HuH-7 (cell line): ENCODE results near the gene EPS8.

Experiments
- DNase-seq: peaks from one replicate; pipeline ENCODE4 v3.0.0; 2011; ENCODE audit warnings: low spot score

EPS8 gene

GRCh38 chr12:15689751-15690191, 99.4 kb downstream of the EPS8 start:
- DNase-seq = no peak

DNA sequence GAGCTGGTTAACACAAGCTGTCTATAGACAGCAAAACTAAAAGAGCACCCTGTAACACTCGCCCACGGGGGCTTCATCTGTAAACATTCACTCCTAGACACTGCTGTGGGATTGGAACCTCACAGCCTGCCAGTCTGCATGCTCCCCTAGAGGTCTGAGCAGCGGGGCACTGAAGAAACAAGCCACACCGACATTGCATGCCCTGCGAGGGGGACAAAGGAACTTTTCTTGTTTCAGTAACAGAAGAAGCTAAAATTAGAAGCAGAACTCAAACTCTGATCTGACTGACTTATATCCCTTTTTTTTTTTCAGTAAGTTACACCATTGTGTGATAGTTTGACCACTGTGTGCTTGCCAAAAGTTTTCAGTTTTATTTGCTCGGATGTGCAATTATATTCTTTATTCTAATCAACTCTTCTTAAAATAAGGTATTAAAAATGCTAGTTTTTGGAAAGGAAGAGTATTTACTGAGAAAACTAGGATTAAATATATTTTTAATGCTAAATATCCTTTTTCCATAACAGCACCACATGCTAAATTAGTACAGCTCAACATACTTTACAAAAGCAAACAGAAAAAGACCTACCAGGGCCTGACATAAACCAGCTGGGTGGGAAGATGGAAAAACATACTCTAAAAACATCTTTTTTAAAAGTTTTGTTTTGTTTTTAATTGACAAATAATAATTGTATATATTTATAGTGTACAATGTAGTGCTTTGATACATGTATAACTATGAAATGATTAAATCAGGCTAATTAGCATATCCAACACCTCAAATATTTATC, 100.2 kb downstream of the EPS8 start:
- DNase-seq = no peak

DNA sequence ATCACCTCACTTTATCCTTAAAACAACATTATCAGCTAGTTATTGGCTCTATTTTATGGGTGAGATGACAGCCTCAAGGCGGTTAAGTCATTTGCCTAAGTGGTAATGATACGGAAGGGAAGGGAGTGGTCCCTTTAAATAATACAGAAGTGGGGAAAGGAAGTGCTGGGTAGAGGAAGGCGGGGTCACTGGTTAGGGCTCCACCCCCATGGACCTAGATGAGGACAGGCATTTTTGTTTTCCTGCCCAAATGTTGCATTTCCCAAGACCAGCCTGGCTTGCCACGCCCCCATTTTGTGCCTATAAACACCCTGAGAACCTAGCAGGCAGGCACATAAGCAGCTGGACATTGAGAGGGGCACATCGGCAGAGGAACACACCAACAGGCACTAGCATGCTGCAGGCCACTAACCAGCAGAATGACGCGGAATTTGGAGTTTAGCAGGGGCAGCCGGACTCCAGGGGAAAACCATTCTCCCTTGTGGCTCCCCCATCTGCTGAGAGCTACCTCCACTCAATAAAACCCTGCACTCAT, 100.9 kb downstream of the EPS8 start:
- DNase-seq = no peak

DNA sequence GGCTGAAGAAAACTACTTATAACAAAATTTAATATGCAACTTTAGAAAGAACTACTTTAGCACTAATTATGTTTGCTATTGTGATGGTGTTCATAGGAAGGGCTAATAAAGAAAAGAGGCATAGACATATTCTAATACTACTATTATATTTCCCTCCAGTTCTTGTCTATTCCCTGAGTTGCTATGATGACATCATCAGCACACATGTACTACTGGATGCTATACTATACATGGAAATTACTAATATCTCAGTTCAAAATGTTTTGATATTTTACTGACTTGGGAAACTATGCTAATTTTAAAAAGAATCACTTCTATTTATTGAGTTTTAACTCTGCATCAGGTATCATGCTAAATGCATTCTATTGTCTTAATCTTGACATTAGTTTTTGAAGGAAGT, 101.6 kb downstream of the EPS8 start:
- no peak for DNase-seq

- no peak for DNase-seq
Measured at GRCh38 chr12:15684896-15685658, 104.1 kb downstream of the EPS8 start.

DNA sequence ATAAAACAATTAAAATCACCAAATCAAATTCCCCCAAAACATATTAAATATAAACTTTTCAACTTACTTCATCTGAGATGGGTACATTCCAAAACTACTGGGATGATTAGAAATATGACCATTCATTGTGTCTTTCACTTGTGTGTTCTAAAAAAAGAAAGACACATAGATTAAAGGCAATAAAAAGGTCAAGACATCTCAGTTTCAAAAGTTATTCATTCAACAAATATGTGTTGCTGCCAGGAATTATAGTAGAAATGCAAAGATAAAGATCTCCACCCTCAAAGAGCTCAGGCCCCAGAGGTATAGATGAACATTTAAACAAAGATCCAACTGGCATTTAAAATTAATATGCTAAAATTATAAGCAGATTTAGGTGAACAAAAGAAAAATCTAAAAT, 106.4 kb downstream of the EPS8 start:
- DNase-seq = no peak

- DNase-seq = no peak
Measured at GRCh38 chr12:15679151-15679550, 110.0 kb downstream of the EPS8 start.

DNA sequence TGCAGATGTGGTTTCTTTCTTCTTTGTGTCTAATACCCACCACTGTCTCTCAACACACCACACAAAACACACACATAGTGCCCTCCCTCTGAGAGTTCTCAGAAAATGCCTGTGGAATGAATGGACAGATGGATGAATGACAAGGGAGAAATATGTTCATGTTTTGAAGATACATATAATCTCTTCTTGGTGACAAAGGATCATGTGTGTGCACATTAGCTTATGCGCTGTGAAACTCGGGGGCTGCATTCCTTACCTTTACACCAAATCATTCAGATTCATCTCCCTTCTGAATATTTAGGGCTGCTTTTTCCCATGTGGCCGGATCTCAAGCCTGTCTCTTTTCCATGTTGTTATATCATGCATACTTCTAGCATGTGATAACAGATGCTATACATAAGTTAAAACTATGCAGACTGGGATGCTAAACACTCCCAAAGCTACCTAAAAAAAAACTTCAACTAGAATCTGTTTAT, 111.4 kb downstream of the EPS8 start:
- DNase-seq = no peak

GRCh38 chr12:15677228-15677627, 112.0 kb downstream of the EPS8 start:
- DNase-seq = no peak

GRCh38 chr12:15672671-15673270, 116.4 kb downstream of the EPS8 start:
- DNase-seq = no peak

GRCh38 chr12:15670756-15671155, 118.4 kb downstream of the EPS8 start:
- no peak for DNase-seq

- no peak for DNase-seq
Measured at GRCh38 chr12:15669256-15669948, 119.8 kb downstream of the EPS8 start.

DNA sequence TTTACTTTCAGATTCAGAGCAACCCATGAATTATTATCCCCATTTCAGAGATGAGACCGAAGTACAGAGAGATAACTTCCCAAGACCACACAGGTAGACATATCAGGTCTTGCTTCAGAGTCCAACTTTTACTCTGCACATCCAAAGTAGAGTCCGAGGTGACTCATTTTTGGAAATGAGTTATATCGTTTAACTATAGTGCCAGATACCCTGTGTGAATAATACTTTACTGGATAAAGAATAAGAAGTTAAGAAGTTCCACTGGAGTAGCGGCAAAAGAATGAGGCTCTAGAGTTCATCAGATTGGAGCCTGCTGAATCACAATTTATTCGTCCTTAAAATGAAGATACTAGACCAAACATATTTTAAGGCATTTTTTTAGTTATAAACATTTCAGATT, 124.7 kb downstream of the EPS8 start:
- DNase-seq = no peak

DNA sequence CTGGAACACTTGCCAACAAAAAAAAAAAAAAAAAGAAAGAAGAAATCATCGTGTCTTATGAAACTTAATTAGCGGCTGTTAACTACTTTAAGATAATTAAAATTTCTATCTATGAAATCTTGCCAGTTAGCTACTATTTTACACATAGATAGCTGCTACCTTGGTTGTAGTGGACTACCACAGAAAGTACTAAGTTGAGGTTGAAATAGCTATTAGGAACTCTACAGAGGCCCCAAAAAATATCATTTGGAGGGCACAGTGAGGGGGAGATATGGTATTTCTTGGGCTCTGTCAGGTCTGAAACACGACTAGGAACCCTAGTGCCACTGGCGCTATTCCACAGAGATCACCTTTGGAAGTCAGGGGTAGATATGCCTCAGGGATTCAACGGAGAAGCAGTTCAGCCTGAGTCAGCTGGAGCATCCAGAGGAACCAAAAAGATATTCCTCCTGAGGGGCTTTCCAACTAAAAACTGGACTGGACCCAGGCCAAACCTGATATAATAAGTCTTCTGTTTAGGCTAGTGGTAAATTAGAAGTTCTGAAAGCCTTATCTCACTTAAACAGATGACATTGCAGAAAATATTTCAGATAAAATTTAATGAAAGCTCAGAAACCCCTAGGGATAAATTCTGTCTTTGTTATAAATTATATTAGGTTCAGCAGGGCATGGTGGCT, 126.1 kb downstream of the EPS8 start:
- DNase-seq = no peak

GRCh38 chr12:15662303-15662980, 126.7 kb downstream of the EPS8 start:
- DNase-seq = no peak

GRCh38 chr12:15651371-15651770, 137.8 kb downstream of the EPS8 start:
- DNase-seq = no peak

- DNase-seq = no peak
Measured at GRCh38 chr12:15650399-15651128, 138.6 kb downstream of the EPS8 start.

DNA sequence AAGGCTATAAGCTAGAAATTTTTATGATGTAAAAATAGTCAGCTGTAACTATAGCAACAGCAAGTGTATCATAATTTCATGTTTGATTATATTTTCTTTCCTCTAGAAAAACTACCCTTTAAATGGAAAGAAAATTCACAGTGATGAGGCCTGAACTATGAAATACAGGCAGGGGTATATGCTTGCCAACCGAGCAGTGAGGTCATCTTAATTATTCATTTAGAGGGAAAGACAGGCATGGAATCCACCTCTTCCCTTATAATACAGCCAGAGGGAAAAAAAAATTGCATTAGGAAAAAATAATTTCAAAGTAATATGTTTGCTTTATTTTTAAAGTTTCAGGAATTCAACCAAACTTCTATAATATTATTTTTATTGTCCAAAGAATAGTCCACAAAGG, 139.8 kb downstream of the EPS8 start:
- DNase-seq = no peak

DNA sequence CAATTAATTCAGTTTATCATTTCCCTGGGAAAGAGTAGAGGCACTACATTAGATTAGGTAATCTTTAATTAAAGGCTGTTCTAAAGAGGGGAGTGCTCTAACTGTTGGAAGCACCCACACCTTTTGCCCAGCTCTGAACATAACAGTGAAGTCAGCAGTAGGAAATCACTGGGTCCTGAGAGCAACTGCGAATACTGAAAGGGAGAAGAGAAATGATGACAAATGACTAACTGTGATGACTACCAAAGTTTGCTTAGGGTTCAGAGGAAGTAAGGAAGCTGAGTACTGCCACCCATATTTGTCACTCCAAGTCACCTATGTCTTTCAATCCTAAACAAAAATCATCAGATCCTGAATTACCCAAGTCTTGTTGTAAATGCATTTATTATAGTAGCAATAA, 140.6 kb downstream of the EPS8 start:
- no peak for DNase-seq

GRCh38 chr12:15646581-15646980, 142.6 kb downstream of the EPS8 start:
- no peak for DNase-seq
